IMR-90 (cell line): ENCODE results near the gene PIGN. TPM values are rescaled to one million over a fixed set of nuclear protein-coding genes. Genes with fewer than 3 reads are reported as not detected.

Source experiments
- ATAC-seq: fragments of 200-7000 bp; cut with Tn5 transposase; 2 replicates; pipeline ENCODE4 v1.9.1; 2020; ENCODE audit warnings: low read depth, mild to moderate bottlenecking, moderate library complexity
- BruUV-seq: library from RNA; stranded (reverse); fragments of 400-500 nt; replicated peaks from 2 replicates; lab custom pipeline; 2021; lab: Mats Ljungman, UMichigan
- CTCF ChIA-PET: fragments of 300-600 bp; formaldehyde crosslinking; extraction: SDS; loops from one replicate; lab custom pipeline; 2021; ENCODE audit warnings: antibody characterized with exemption; lab: Yijun Ruan, JAX
- POLR2A ChIA-PET: fragments of 300-600 bp; sonication (Branson Sonifier 250); formaldehyde crosslinking; loops from one replicate; lab custom pipeline; 2022; ENCODE audit warnings: antibody characterized with exemption; ENCODE audit not compliant: unreplicated experiment; lab: Charles Lee
- DNase-seq: peaks from one replicate; pipeline ENCODE4 v3.0.0; 2013
- H2AFZ ChIP-seq: replicated peaks from 2 replicates; pipeline ENCODE3; 2013; ENCODE audit warnings: low read length, mild to moderate bottlenecking; ENCODE audit not compliant: poor library complexity
- H2AK5ac ChIP-seq: 2 replicates; pipeline ENCODE4 v1.6.1; 2013; ENCODE audit warnings: low read depth, low read length, inconsistent platforms
- H2AK9ac ChIP-seq: replicated peaks from 2 replicates; pipeline ENCODE3; 2013; ENCODE audit warnings: mild to moderate bottlenecking, low read depth, low read length, moderate library complexity; ENCODE audit not compliant: poor library complexity
- H2BK120ac ChIP-seq: 2 replicates; pipeline ENCODE4 v1.6.1; 2013; ENCODE audit warnings: low read depth, low read length, inconsistent platforms
- H2BK15ac ChIP-seq: 3 replicates; pipeline ENCODE4 v1.6.1; 2013; ENCODE audit warnings: low read depth, low read length, inconsistent platforms
- H2BK20ac ChIP-seq: 2 replicates; pipeline ENCODE4 v1.6.1; 2013; ENCODE audit warnings: low read depth, mild to moderate bottlenecking, inconsistent platforms, low read length, moderate library complexity
- H2BK5ac ChIP-seq: 2 replicates; pipeline ENCODE4 v1.6.1; 2013; ENCODE audit warnings: mild to moderate bottlenecking, low read depth, low read length, inconsistent platforms; ENCODE audit not compliant: poor library complexity, severe bottlenecking
- H3K14ac ChIP-seq: replicated peaks from 2 replicates; pipeline ENCODE4 v1.6.1; 2013; ENCODE audit warnings: low read depth, low read length, inconsistent platforms
- H3K18ac ChIP-seq: 2 replicates; pipeline ENCODE4 v1.6.1; 2013; ENCODE audit warnings: low read depth, low read length, control low read depth
- H3K23ac ChIP-seq: 2 replicates; pipeline ENCODE4 v1.6.1; 2013; ENCODE audit warnings: low read depth, low read length, inconsistent platforms
- H3K27ac ChIP-seq: 2 replicates; pipeline ENCODE4 v1.5.1; 2013; ENCODE audit warnings: mild to moderate bottlenecking, control low read depth, low read length; ENCODE audit not compliant: insufficient read depth
- H3K27me3 ChIP-seq: 2 replicates; pipeline ENCODE4 v1.6.1; 2013; ENCODE audit warnings: low read length; ENCODE audit not compliant: control insufficient read depth, insufficient read depth
- H3K36me3 ChIP-seq: 2 replicates; pipeline ENCODE4 v1.6.1; 2013; ENCODE audit warnings: low read length, mixed read lengths; ENCODE audit not compliant: control insufficient read depth, insufficient read depth
- H3K4ac ChIP-seq: 2 replicates; pipeline ENCODE4 v1.6.1; 2013; ENCODE audit warnings: low read depth, low read length, inconsistent platforms
- H3K4me1 ChIP-seq: 2 replicates; pipeline ENCODE4 v1.6.1; 2013; ENCODE audit warnings: low read length, mixed read lengths; ENCODE audit not compliant: control insufficient read depth, insufficient read depth
- H3K4me2 ChIP-seq: 2 replicates; pipeline ENCODE4 v1.6.1; 2013; ENCODE audit warnings: low read depth, mild to moderate bottlenecking, control low read depth, low read length, moderate library complexity
- H3K4me3 ChIP-seq: 2 replicates; pipeline ENCODE4 v1.5.1; 2013; ENCODE audit warnings: low read depth, mild to moderate bottlenecking, control low read depth, low read length, moderate library complexity; ENCODE audit not compliant: insufficient read depth
- H3K56ac ChIP-seq: 2 replicates; pipeline ENCODE4 v1.6.1; 2013; ENCODE audit warnings: low read length, inconsistent platforms; ENCODE audit not compliant: insufficient read depth; ENCODE audit errors: extremely low read depth
- H3K79me1 ChIP-seq, 2 experiments: 2 replicates each; pipeline ENCODE4 v1.6.1; 2013; ENCODE audit warnings: low read length in 2 of 2, inconsistent platforms in 1 of 2, low read depth in 1 of 2
- H3K9ac ChIP-seq: 2 replicates; pipeline ENCODE4 v1.6.1; 2013; ENCODE audit warnings: low read depth, low read length, control low read depth
- H3K9me1 ChIP-seq: 2 replicates; pipeline ENCODE4 v1.6.1; 2013; ENCODE audit warnings: low read length, inconsistent platforms; ENCODE audit not compliant: insufficient read depth
- H3K9me3 ChIP-seq: 2 replicates; pipeline ENCODE4 v1.6.1; 2013; ENCODE audit warnings: low read length; ENCODE audit not compliant: control insufficient read depth, insufficient read depth
- H4K20me1 ChIP-seq: 2 replicates; pipeline ENCODE4 v1.6.1; 2013; ENCODE audit warnings: low read length, inconsistent platforms; ENCODE audit not compliant: insufficient read depth
- H4K5ac ChIP-seq: 2 replicates; pipeline ENCODE4 v1.6.1; 2013; ENCODE audit warnings: mild to moderate bottlenecking, low read depth, low read length, control low read depth
- H4K8ac ChIP-seq, 2 experiments: 2 replicates each; pipeline ENCODE4 v1.6.1; 2013; ENCODE audit warnings: low read depth in 2 of 2, low read length in 2 of 2, control low read depth in 1 of 2, inconsistent platforms in 1 of 2
- H4K91ac ChIP-seq: 2 replicates; pipeline ENCODE4 v1.6.1; 2013; ENCODE audit warnings: low read depth, low read length, inconsistent platforms; ENCODE audit not compliant: insufficient read depth
- CTCF ChIP-seq: conservative IDR thresholded peaks from 2 replicates; pipeline ENCODE4 v1.5.1; 2012; ENCODE audit warnings: mild to moderate bottlenecking, low read depth, low read length, improper control_type of control experiment
- MAFK ChIP-seq: IDR thresholded peaks from 2 replicates; pipeline ENCODE4 v1.6.1; 2012; ENCODE audit warnings: low read depth, low read length, improper control_type of control experiment
- WGBS, 2 experiments: methylation state at CpG; one replicate each; pipeline versions ENCODE4 v1.1.5 to v1.1.7; 2013; ENCODE audit warnings: missing lambda C conversion rate in 2 of 2; ENCODE audit not compliant: insufficient read length in 1 of 2; ENCODE audit errors: extremely low coverage in 2 of 2; 5-methylcytosine and 5-hydroxymethylcytosine counted together
- dilution Hi-C: fragments of 300-500 bp; cut with HindIII; formaldehyde crosslinking; loops from one replicate; pipeline ENCODE4 v1.14.3; 2018; ENCODE audit warnings: low sequenced_read_pairs; ENCODE audit not compliant: unreplicated experiment
- in situ Hi-C: fragments of 300-500 bp; cut with MboI; formaldehyde crosslinking; loops from 3 replicates; pipeline ENCODE4 v1.14.3; 2019; ENCODE audit warnings: low sequenced_read_pairs, inconsistent platforms, mixed read lengths
- intact Hi-C: fragments of 100-400 bp; cut with micrococcal nuclease; formaldehyde crosslinking; loops from 2 replicates; pipeline ENCODE4 v1.10.0; 2022
- polyA plus RNA-seq, 3 experiments: library from polyadenylated mRNA; depleted of rRNA; stranded (reverse); fragments of >200 nt; gene quantifications; 2 replicates each; pipeline ENCODE4 v1.2.3, GENCODE V29; 2012; ENCODE audit warnings: low replicate concordance in 1 of 3
- total RNA-seq: library from RNA; depleted of rRNA; stranded (reverse); fragments of >200 nt; gene quantifications from 2 replicates; pipeline ENCODE4 v1.2.3, GENCODE V29; 2012

Gene PIGN
- total and polyA plus RNA-seq, 2 of the 4 experiments (the other 2 are of a cell fraction): 9.0 to 17.9 TPM

- H4K5ac ChIP-seq: no peak overlapping the region
- H3K9me1 ChIP-seq: no peaks in the 10 kb centered on the region
- peaks cover 2% of the 10 kb centered on the region; the same call in 1 of the 2 replicates for H3K4me1 ChIP-seq
- H3K27ac ChIP-seq: no peak overlapping the region
- H3K14ac ChIP-seq: no peak overlapping the region
- H2BK15ac ChIP-seq: no peak overlapping the region
- no peak overlapping the region for H2AFZ ChIP-seq
- no peak overlapping the region for H3K4ac ChIP-seq
- no peak overlapping the region for H3K56ac ChIP-seq
- H3K27me3 ChIP-seq: no peaks in the 10 kb centered on the region
- no peak overlapping the region for H2BK5ac ChIP-seq
- WGBS, 2 experiments: no CpG with 5 or more reads among the region's 2 CpGs
- no peak overlapping the region for H3K4me3 ChIP-seq
- DNase-seq (no peak), ATAC-seq (no peak)
- H3K23ac ChIP-seq: no peak overlapping the region
- no peak overlapping the region for H3K9ac ChIP-seq
- no peak overlapping the region for H3K18ac ChIP-seq
- in situ Hi-C loops: no loop called here
- H3K36me3 ChIP-seq: no peaks in the 10 kb centered on the region
- no peak overlapping the region for H2BK20ac ChIP-seq
- no peak overlapping the region for H2BK120ac ChIP-seq
- ChIA-PET CTCF (interaction anchor here (1.1 kb wide), 1 partner anchor 28 kb away, joined by 3 read pairs; no protein-coding TSS in a partner anchor), POLR2A (no interaction called here)
- H4K20me1 ChIP-seq: no peaks in the 10 kb centered on the region
- H3K79me1 ChIP-seq: no peaks in the 10 kb centered on the region
- no peaks in the 10 kb centered on the region for H3K9me3 ChIP-seq
- dilution Hi-C loops: no loop called here
- no peak overlapping the region for H4K91ac ChIP-seq
- TF ChIP-seq MAFK (0 out of 2 replicates have a peak, but pooled peaks have one; percentile 10), CTCF (no peak)
- no peak overlapping the region for H3K4me2 ChIP-seq
- no TSS peak for BruUV-seq
- H2AK9ac ChIP-seq: no peak overlapping the region
- no peak overlapping the region for H2AK5ac ChIP-seq
- no peak overlapping the region for H4K8ac ChIP-seq
- intact Hi-C loops: no loop called here
Measured at GRCh38 chr18:62054929-62055498, 131.8 kb downstream of the PIGN start.
